GM18517 (cell line): ENCODE measurements around the gene ONECUT2.

ENCODE experiments used
- ATAC-seq: cut with Tn5 transposase; IDR thresholded peaks from one replicate; pipeline ENCODE4 v1.9.1; 2021; ENCODE audit warnings: mild to moderate bottlenecking, moderate library complexity; ENCODE audit not compliant: unreplicated experiment

The ONECUT2 gene

GRCh38 chr18:57523171-57523956 lies 88.2 kb downstream of the ONECUT2 start:
- no peak for ATAC-seq

GRCh38 chr18:57527556-57528229 lies 92.5 kb downstream of the ONECUT2 start:
- ATAC-seq, result no peak

GRCh38 chr18:57529151-57529550 lies 94.0 kb downstream of the ONECUT2 start:
- no peak for ATAC-seq

- no peak for ATAC-seq
Observed at GRCh38 chr18:57533006-57533867, 98.1 kb downstream of the ONECUT2 start.

GRCh38 chr18:57533868-57534510 lies 98.8 kb downstream of the ONECUT2 start:
- no peak for ATAC-seq

GRCh38 chr18:57534511-57534909 lies 99.3 kb downstream of the ONECUT2 start:
- no peak for ATAC-seq

- ATAC-seq, result no peak
Observed at GRCh38 chr18:57538614-57539013, 103.4 kb downstream of the ONECUT2 start.

- ATAC-seq, result no peak
Observed at GRCh38 chr18:57539702-57540101, 104.5 kb downstream of the ONECUT2 start.
